SK-N-MC (cell line): ENCODE data around the gene NECAB3.

ENCODE experiments used
- EZH2 ChIP-seq: fragments of 200-600 bp; sonication (generic); IDR thresholded peaks from one replicate; pipeline ENCODE4 v1.6.1; 2017; ENCODE audit warnings: antibody characterized with exemption
- POLR2AphosphoS5 ChIP-seq: IDR thresholded peaks from 2 replicates; pipeline ENCODE4 v1.6.1; 2012; ENCODE audit warnings: mild to moderate bottlenecking, low read depth, low read length, borderline replicate concordance

- TF ChIP-seq POLR2AphosphoS5, result no peak
- no peak for TF ChIP-seq EZH2
Observed at GRCh38 chr20:33660685-33661058, 13.6 kb downstream of the NECAB3 start.
